GM18951 (cell line): ENCODE data around the gene TERT.

ENCODE experiments used
- POLR2A ChIP-seq: IDR thresholded peaks from 4 replicates; pipeline ENCODE4 v1.6.1; 2011; ENCODE audit warnings: mild to moderate bottlenecking; ENCODE audit not compliant: insufficient read length, insufficient read depth; ENCODE audit errors: extremely low read depth
- in situ Hi-C: fragments of 300-500 bp; cut with MboI; formaldehyde crosslinking; loops from one replicate; pipeline ENCODE4 v1.12.0; 2022; ENCODE audit warnings: low sequenced_read_pairs, mixed read lengths, inconsistent platforms; ENCODE audit not compliant: unreplicated experiment

TERT gene

GRCh38 chr5:1207555-1207954, 87.3 kb downstream of the TERT start:
- no peak for TF ChIP-seq POLR2A
- in situ Hi-C loops: no loop called here

GRCh38 chr5:1206521-1207412, 88.1 kb downstream of the TERT start:
- in situ Hi-C loops: no loop called here
- no peak for TF ChIP-seq POLR2A

- in situ Hi-C loops: no loop called here
- no peak for TF ChIP-seq POLR2A
Measured at GRCh38 chr5:1205255-1206180, 89.3 kb downstream of the TERT start.

GRCh38 chr5:1204693-1205242, 90.1 kb downstream of the TERT start:
- TF ChIP-seq POLR2A: no peak
- in situ Hi-C loops: no loop called here

GRCh38 chr5:1203968-1204692, 90.7 kb downstream of the TERT start:
- in situ Hi-C loops: no loop called here
- TF ChIP-seq POLR2A: no peak

- TF ChIP-seq POLR2A: no peak
- in situ Hi-C loops: no loop called here
Measured at GRCh38 chr5:1203311-1203967, 91.4 kb downstream of the TERT start.
